IPS DF 4.7 (cell line): ENCODE measurements around the gene SDK1.
"Not testable (repeated sequence)": the region's sequence is repeated elsewhere in the genome, so short reads cannot be mapped to it uniquely, and the experiment has no call there.

Experiments
- DNase-seq: peaks from one replicate; pipeline ENCODE4 v3.0.0-alpha.2; 2013; ENCODE audit warnings: low spot score; ENCODE audit errors: extremely low read depth

Gene SDK1

GRCh38 chr7:3649678-3650440, 348.8 kb downstream of the SDK1 start:
- no peak for DNase-seq

GRCh38 chr7:3650844-3651243, 349.8 kb downstream of the SDK1 start:
- no peak for DNase-seq

GRCh38 chr7:3655635-3656034, 354.6 kb downstream of the SDK1 start:
- no peak for DNase-seq

GRCh38 chr7:3657206-3657605, 356.2 kb downstream of the SDK1 start:
- DNase-seq: no peak

GRCh38 chr7:3668743-3669142, 367.7 kb downstream of the SDK1 start:
- DNase-seq: no peak

GRCh38 chr7:3670898-3671297, 369.8 kb downstream of the SDK1 start:
- DNase-seq: no peak

- DNase-seq: peak; percentile 25
Measured at GRCh38 chr7:3673524-3673923, 372.5 kb downstream of the SDK1 start.

GRCh38 chr7:3678314-3678810, 377.3 kb downstream of the SDK1 start:
- no peak for DNase-seq

GRCh38 chr7:3682028-3682710, 381.1 kb downstream of the SDK1 start:
- DNase-seq: no peak

GRCh38 chr7:3683546-3684539, 382.8 kb downstream of the SDK1 start:
- no peak for DNase-seq

- no peak for DNase-seq
Measured at GRCh38 chr7:3688071-3688470, 387.0 kb downstream of the SDK1 start.

- DNase-seq: no peak
Measured at GRCh38 chr7:3688842-3689241, 387.8 kb downstream of the SDK1 start.

- DNase-seq: no peak
Measured at GRCh38 chr7:3691478-3692158, 390.6 kb downstream of the SDK1 start.

GRCh38 chr7:3695602-3696001, 394.6 kb downstream of the SDK1 start:
- DNase-seq: no peak

GRCh38 chr7:3696113-3696512, 395.1 kb downstream of the SDK1 start:
- no peak for DNase-seq

- DNase-seq: no peak
Measured at GRCh38 chr7:3697472-3697871, 396.4 kb downstream of the SDK1 start.

- DNase-seq: no peak
Measured at GRCh38 chr7:3705258-3705657, 404.2 kb downstream of the SDK1 start.

GRCh38 chr7:3706091-3706490, 405.0 kb downstream of the SDK1 start:
- DNase-seq: not testable (repeated sequence)

GRCh38 chr7:3710122-3710521, 409.1 kb downstream of the SDK1 start:
- no peak for DNase-seq

GRCh38 chr7:3710531-3710930, 409.5 kb downstream of the SDK1 start:
- no peak for DNase-seq

- no peak for DNase-seq
Measured at GRCh38 chr7:3712841-3713240, 411.8 kb downstream of the SDK1 start.
